Smooth muscle cell (in vitro differentiated cells): ENCODE measurements around the gene MT1HL1. TPM values are rescaled to one million over a fixed set of nuclear protein-coding genes. Genes with fewer than 3 reads are reported as not detected.
"Not testable (repeated sequence)": the region's sequence is repeated elsewhere in the genome, so short reads cannot be mapped to it uniquely, and the experiment has no call there.

Source experiments
- DNase-seq: peaks from one replicate; lab custom pipeline; 2025; ENCODE audit not compliant: unreplicated experiment; lab: John Stamatoyannopoulos, UW
- H2AFZ ChIP-seq: fragments of 200-600 bp; sonication (generic); 2 replicates; pipeline ENCODE4 v1.6.0; 2016; ENCODE audit warnings: antibody characterized with exemption, low read depth, mild to moderate bottlenecking
- H3F3A ChIP-seq: fragments of 200-600 bp; sonication (generic); 2 replicates; pipeline ENCODE4 v1.6.0; 2017; ENCODE audit warnings: antibody characterized with exemption, low read depth
- H3K27ac ChIP-seq: fragments of 200-600 bp; sonication (generic); 2 replicates; pipeline ENCODE4 v1.5.1; 2016; ENCODE audit warnings: low read depth, mild to moderate bottlenecking
- H3K27me3 ChIP-seq: fragments of 200-600 bp; sonication (generic); 2 replicates; pipeline ENCODE4 v1.6.1; 2016; ENCODE audit warnings: low read depth, mild to moderate bottlenecking
- H3K36me3 ChIP-seq: fragments of 200-600 bp; sonication (generic); 2 replicates; pipeline ENCODE4 v1.5.1; 2016; ENCODE audit warnings: low read depth
- H3K4me1 ChIP-seq: fragments of 200-600 bp; sonication (generic); 2 replicates; pipeline ENCODE4 v1.5.1; 2016; ENCODE audit warnings: low read depth
- H3K4me2 ChIP-seq: fragments of 200-600 bp; sonication (generic); 2 replicates; pipeline ENCODE4 v1.6.0; 2016; ENCODE audit warnings: mild to moderate bottlenecking
- H3K4me3 ChIP-seq: fragments of 200-600 bp; sonication (generic); 2 replicates; pipeline ENCODE4 v1.5.1; 2016; ENCODE audit warnings: mild to moderate bottlenecking
- H3K79me2 ChIP-seq: fragments of 200-600 bp; sonication (generic); 2 replicates; pipeline ENCODE4 v1.6.0; 2016; ENCODE audit warnings: low read depth, mild to moderate bottlenecking
- H3K9ac ChIP-seq: fragments of 200-600 bp; sonication (generic); 2 replicates; pipeline ENCODE4 v1.6.0; 2016; ENCODE audit warnings: low read depth
- H3K9me3 ChIP-seq: fragments of 200-600 bp; sonication (generic); replicated peaks from 2 replicates; pipeline ENCODE4 v1.5.1; 2016; ENCODE audit warnings: low read depth
- H4K20me1 ChIP-seq: fragments of 200-600 bp; sonication (generic); 2 replicates; pipeline ENCODE4 v1.6.0; 2016; ENCODE audit warnings: low read depth
- CTCF ChIP-seq: fragments of 200-600 bp; sonication (generic); IDR thresholded peaks from 2 replicates; pipeline ENCODE4 v1.5.1; 2017; ENCODE audit warnings: borderline replicate concordance, mild to moderate bottlenecking, antibody characterized with exemption; ENCODE audit not compliant: insufficient read depth, poor library complexity, severe bottlenecking
- WGBS: methylation state at CpG from one replicate; pipeline ENCODE4 v1.1.7; 2016; ENCODE audit warnings: low lambda C conversion rate; 5-methylcytosine and 5-hydroxymethylcytosine counted together
- polyA plus RNA-seq: library from polyadenylated mRNA; unstranded; fragments of >200 nt; fragmentation: Nextera tagmentation; extraction: Ambion mirVana; gene quantifications from 2 replicates; pipeline ENCODE4 v1.2.1, GENCODE V29; 2016
- total RNA-seq: library from RNA; depleted of rRNA; stranded (reverse); fragments of >200 nt; gene quantifications from 2 replicates; pipeline ENCODE4 v1.2.3, GENCODE V29; 2014

The MT1HL1 gene
- total and polyA plus RNA-seq, 2 experiments from 2014 or later, result not detected

GRCh38 chr1:236982380-236982779 lies 21.9 kb downstream of the MT1HL1 start:
- WGBS, result 90% methylated on average over 1 of the region's 1 CpG

DNA sequence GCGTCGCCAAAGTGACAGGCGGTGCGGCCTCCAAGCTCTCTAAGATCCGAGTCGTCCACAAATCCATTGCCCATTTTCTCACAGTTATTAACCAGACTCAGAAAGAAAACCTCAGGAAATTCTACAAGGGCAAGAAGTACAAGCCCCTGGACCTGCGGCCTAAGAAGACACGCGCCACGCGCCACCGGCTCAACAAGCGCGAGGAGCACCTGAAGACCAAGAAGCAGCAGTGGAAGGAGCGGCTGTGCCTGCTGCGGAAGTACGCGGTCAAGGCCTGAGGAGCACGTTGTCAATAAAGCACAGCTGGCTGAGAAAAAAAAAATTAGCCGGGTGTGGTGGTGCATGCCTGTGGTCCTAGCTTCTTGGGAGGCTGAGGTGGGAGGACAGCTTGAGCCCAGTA lies 22.8 kb downstream of the MT1HL1 start:
- 97% methylated on average over 20 of the region's 20 CpGs for WGBS
- H3F3A ChIP-seq, result not testable (repeated sequence)

More at GRCh38 chr1:236982380-236982779, 21.9 kb downstream of the MT1HL1 start:
- Histone ChIP-seq H2AFZ (no peak overlapping the region), H3K27ac (no peak overlapping the region), H4K20me1 (no peaks in the 10 kb centered on the region), H3K36me3 (no peaks in the 10 kb centered on the region), H3K4me3 (no peak overlapping the region), H3K79me2 (no peaks in the 10 kb centered on the region), H3K27me3 (no peaks in the 10 kb centered on the region), H3K4me2 (no peak overlapping the region), H3K4me1 (no peaks in the 10 kb centered on the region), H3K9ac (no peak overlapping the region), H3F3A (no peaks in the 10 kb centered on the region), H3K9me3 (no peaks in the 10 kb centered on the region)
- no peak for TF ChIP-seq CTCF
- no peak for DNase-seq

GRCh38 chr1:236980673-236981072 lies 23.6 kb downstream of the MT1HL1 start:
- no peak for DNase-seq
- Histone ChIP-seq H3K4me1 (no peaks in the 10 kb centered on the region), H3K9me3 (no peaks in the 10 kb centered on the region), H3K4me3 (no peak overlapping the region), H3F3A (no peaks in the 10 kb centered on the region), H4K20me1 (no peaks in the 10 kb centered on the region), H3K4me2 (no peak overlapping the region), H3K36me3 (no peaks in the 10 kb centered on the region), H3K27me3 (no peaks in the 10 kb centered on the region), H2AFZ (no peak overlapping the region), H3K27ac (no peak overlapping the region), H3K9ac (no peak overlapping the region), H3K79me2 (no peaks in the 10 kb centered on the region)
- WGBS, result 91% methylated on average over 6 of the region's 6 CpGs
- TF ChIP-seq CTCF, result no peak

More for the DNA sequence above, 22.8 kb downstream of the MT1HL1 start:
- not testable (repeated sequence) for H3K79me2 ChIP-seq, H3K4me2 ChIP-seq, H3K4me3 ChIP-seq, H3K27me3 ChIP-seq, H2AFZ ChIP-seq, H3K36me3 ChIP-seq, H3K9me3 ChIP-seq, DNase-seq, H3K4me1 ChIP-seq, H3K9ac ChIP-seq, H3K27ac ChIP-seq, H4K20me1 ChIP-seq

GRCh38 chr1:236979149-236979900 lies 24.9 kb downstream of the MT1HL1 start:
- no peak overlapping the region for H3K4me2 ChIP-seq
- DNase-seq, result no peak
- no peaks in the 10 kb centered on the region for H4K20me1 ChIP-seq
- TF ChIP-seq CTCF, result no peak
- H3K79me2 ChIP-seq, result no peaks in the 10 kb centered on the region
- no peaks in the 10 kb centered on the region for H3K27me3 ChIP-seq
- H3K4me3 ChIP-seq, result no peak overlapping the region
- WGBS, result 92% methylated on average over 13 of the region's 13 CpGs
- no peaks in the 10 kb centered on the region for H3K4me1 ChIP-seq
- no peaks in the 10 kb centered on the region for H3F3A ChIP-seq
- H2AFZ ChIP-seq, result no peak overlapping the region
- H3K9ac ChIP-seq, result no peak overlapping the region
- no peaks in the 10 kb centered on the region for H3K9me3 ChIP-seq
- H3K36me3 ChIP-seq, result no peaks in the 10 kb centered on the region
- H3K27ac ChIP-seq, result no peak overlapping the region
